HG03571 (cell line): ENCODE results near the gene HDGFL2.

Source experiments
- ATAC-seq: cut with Tn5 transposase; IDR thresholded peaks from one replicate; pipeline ENCODE4 v1.9.1; 2021; ENCODE audit not compliant: unreplicated experiment

HDGFL2 gene

GRCh38 chr19:4496304-4496703 is 24.2 kb downstream of the HDGFL2 start:
- ATAC-seq: no peak

- ATAC-seq: no peak
Observed at GRCh38 chr19:4497770-4498389, 25.8 kb downstream of the HDGFL2 start.

- ATAC-seq: no peak
Observed at GRCh38 chr19:4498694-4499093, 26.6 kb downstream of the HDGFL2 start.

- ATAC-seq: no peak
Observed at GRCh38 chr19:4499318-4499717, 27.2 kb downstream of the HDGFL2 start.

- ATAC-seq: no peak
Observed at GRCh38 chr19:4499855-4500254, 27.8 kb downstream of the HDGFL2 start.

GRCh38 chr19:4500841-4501591 is 28.9 kb downstream of the HDGFL2 start:
- ATAC-seq: no peak

- ATAC-seq: no peak
Observed at GRCh38 chr19:4501691-4502090, 29.6 kb downstream of the HDGFL2 start.

- ATAC-seq: no peak
Observed at GRCh38 chr19:4502282-4503131, 30.4 kb downstream of the HDGFL2 start.

GRCh38 chr19:4503132-4503824 is 31.2 kb downstream of the HDGFL2 start:
- no peak for ATAC-seq

- no peak for ATAC-seq
Observed at GRCh38 chr19:4503825-4504170, 31.7 kb downstream of the HDGFL2 start.

- no peak for ATAC-seq
Observed at GRCh38 chr19:4504297-4504701, 32.2 kb downstream of the HDGFL2 start.

GRCh38 chr19:4504891-4505569 is 32.9 kb downstream of the HDGFL2 start:
- ATAC-seq: no peak

GRCh38 chr19:4505570-4506448 is 33.7 kb downstream of the HDGFL2 start:
- no peak for ATAC-seq

GRCh38 chr19:4506449-4507149 is 34.5 kb downstream of the HDGFL2 start:
- no peak for ATAC-seq

- no peak for ATAC-seq
Observed at GRCh38 chr19:4507150-4507452, 35.0 kb downstream of the HDGFL2 start.

GRCh38 chr19:4507804-4508203 is 35.7 kb downstream of the HDGFL2 start:
- ATAC-seq: no peak

GRCh38 chr19:4508698-4509097 is 36.6 kb downstream of the HDGFL2 start:
- ATAC-seq: no peak

- no peak for ATAC-seq
Observed at GRCh38 chr19:4510435-4511255, 38.5 kb downstream of the HDGFL2 start.
